HepG2 (cell line): Measurements from ENCODE around the gene PLCB1. TPM values are rescaled to one million over a fixed set of nuclear protein-coding genes. Genes with fewer than 3 reads are reported as not detected.

ENCODE experiments used
- LCORL ChIP-seq, 2 experiments: fragments of 450-650 bp in 1 of 2; sonication (generic) in 1 of 2; formaldehyde crosslinking in 1 of 2; IDR thresholded peaks; 2 replicates each; pipeline versions ENCODE4 v1.5.0 to v1.6.1; 2017 to 2020; ENCODE audit warnings: antibody characterized with exemption in 1 of 2, missing genetic modification reagents in 1 of 2
- PAX8 ChIP-seq: sonication (generic); formaldehyde crosslinking; IDR thresholded peaks from 2 replicates; pipeline ENCODE4 v1.8.0; 2022; ENCODE audit warnings: mild to moderate bottlenecking, missing genetic modification reagents, borderline replicate concordance
- ZNF124 ChIP-seq: sonication (generic); formaldehyde crosslinking; IDR thresholded peaks from 2 replicates; pipeline ENCODE4 v1.4.0; 2020; ENCODE audit warnings: missing genetic modification reagents
- ZNF430 ChIP-seq: sonication (generic); formaldehyde crosslinking; IDR thresholded peaks from 2 replicates; pipeline ENCODE4 v1.9.0; 2021; ENCODE audit warnings: mild to moderate bottlenecking, missing genetic modification reagents
- ZNF614 ChIP-seq: IDR thresholded peaks from 2 replicates; pipeline ENCODE4 v1.6.1; 2018; ENCODE audit warnings: missing biosample characterization, missing genetic modification reagents, inconsistent platforms, borderline replicate concordance
- polyA plus RNA-seq, 8 experiments: library from polyadenylated mRNA; depleted of rRNA in 3 of 8; stranded (reverse) in 7 of 8; unstranded in 1 of 8; fragments of >200 nt; fragmentation: Illumina TruSeq in 4 of 8; extraction: Trizol in 4 of 8; gene quantifications; 2 replicates each; pipeline versions ENCODE4 v1.2.1 to v1.2.3, GENCODE V29; 2011 to 2016; ENCODE audit warnings: low read depth in 4 of 8, missing spikeins in 1 of 8, mixed read lengths in 1 of 8; ENCODE audit not compliant: insufficient read depth in 1 of 8
- total RNA-seq, 5 experiments: library from RNA; depleted of rRNA; stranded (reverse); fragments of >200 nt; fragmentation: Illumina TruSeq; extraction: Trizol; gene quantifications; 2 replicates each; pipeline ENCODE4 v1.2.3, GENCODE V29; 2016; ENCODE audit warnings: low read depth in 1 of 5
- TF ChIP-seq, protein P1 (sequence below): sonication (generic); formaldehyde crosslinking; IDR thresholded peaks from 2 replicates; pipeline ENCODE4 v1.4.0; 2020; ENCODE audit warnings: missing genetic modification reagents
- TF ChIP-seq, protein P2 (sequence below), 2 experiments: sonication (generic) in 1 of 2; formaldehyde crosslinking in 1 of 2; IDR thresholded peaks; 2 replicates each; pipeline versions ENCODE4 v1.4.0 to v1.6.1; 2018 to 2020; ENCODE audit warnings: missing genetic modification reagents in 2 of 2, borderline replicate concordance in 1 of 2, low read depth in 1 of 2, mild to moderate bottlenecking in 1 of 2, missing biosample characterization in 1 of 2
- TF ChIP-seq, protein P3 (sequence below): sonication (generic); formaldehyde crosslinking; IDR thresholded peaks from 2 replicates; pipeline ENCODE4 v1.4.0; 2020; ENCODE audit warnings: missing genetic modification reagents; ENCODE audit errors: not compliant biosample characterization
- TF ChIP-seq, protein P4 (sequence below): sonication (generic); formaldehyde crosslinking; IDR thresholded peaks from 2 replicates; pipeline ENCODE4 v1.5.0; 2020; ENCODE audit warnings: mild to moderate bottlenecking, missing genetic modification reagents
- TF ChIP-seq, protein P5 (sequence below): sonication (generic); formaldehyde crosslinking; IDR thresholded peaks from 2 replicates; pipeline ENCODE4 v1.8.0; 2022; ENCODE audit warnings: mild to moderate bottlenecking, missing genetic modification reagents, moderate library complexity
- TF ChIP-seq, protein P6 (sequence below): sonication (generic); formaldehyde crosslinking; IDR thresholded peaks from 2 replicates; pipeline ENCODE4 v1.5.1; 2020; ENCODE audit warnings: mild to moderate bottlenecking, moderate library complexity, missing genetic modification reagents

The PLCB1 gene
- total and polyA plus RNA-seq, 2 of the 13 experiments (the other 11 are each of a cell fraction or from before 2014, with no cell fraction given): 42.4 to 55.9 TPM

DNA sequence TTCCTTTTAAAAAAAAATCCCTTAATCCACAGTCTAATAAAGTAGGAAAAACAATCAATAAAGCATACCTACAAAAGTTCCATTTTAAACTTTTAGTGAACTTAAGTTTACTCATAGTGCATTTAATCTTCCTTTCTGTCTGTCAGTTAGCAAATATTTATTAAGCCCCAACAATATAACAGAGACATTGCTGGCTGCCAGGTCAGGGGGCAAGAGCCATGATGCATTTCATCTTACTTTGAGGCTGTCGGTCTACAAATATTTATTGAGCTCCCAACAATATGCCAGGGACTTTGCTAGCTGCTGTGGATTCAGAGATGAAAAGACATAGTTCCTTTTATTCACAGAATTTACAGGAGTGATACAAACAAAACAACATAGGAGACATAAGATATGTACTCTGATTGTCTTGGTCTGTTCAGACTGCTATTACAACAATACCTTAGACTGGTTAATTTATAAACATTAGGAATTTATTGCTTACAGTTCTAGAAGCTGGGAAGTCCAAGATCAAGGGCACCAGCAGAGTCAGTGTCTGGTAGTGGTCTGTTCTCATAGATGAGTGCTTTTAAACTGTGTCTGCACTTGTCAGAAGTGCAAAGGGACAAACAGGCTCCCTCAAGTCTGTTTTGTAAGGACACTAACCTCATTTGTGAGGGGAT is 118.6 kb downstream of the PLCB1 start (continued):
- TF ChIP-seq, protein P1, sequence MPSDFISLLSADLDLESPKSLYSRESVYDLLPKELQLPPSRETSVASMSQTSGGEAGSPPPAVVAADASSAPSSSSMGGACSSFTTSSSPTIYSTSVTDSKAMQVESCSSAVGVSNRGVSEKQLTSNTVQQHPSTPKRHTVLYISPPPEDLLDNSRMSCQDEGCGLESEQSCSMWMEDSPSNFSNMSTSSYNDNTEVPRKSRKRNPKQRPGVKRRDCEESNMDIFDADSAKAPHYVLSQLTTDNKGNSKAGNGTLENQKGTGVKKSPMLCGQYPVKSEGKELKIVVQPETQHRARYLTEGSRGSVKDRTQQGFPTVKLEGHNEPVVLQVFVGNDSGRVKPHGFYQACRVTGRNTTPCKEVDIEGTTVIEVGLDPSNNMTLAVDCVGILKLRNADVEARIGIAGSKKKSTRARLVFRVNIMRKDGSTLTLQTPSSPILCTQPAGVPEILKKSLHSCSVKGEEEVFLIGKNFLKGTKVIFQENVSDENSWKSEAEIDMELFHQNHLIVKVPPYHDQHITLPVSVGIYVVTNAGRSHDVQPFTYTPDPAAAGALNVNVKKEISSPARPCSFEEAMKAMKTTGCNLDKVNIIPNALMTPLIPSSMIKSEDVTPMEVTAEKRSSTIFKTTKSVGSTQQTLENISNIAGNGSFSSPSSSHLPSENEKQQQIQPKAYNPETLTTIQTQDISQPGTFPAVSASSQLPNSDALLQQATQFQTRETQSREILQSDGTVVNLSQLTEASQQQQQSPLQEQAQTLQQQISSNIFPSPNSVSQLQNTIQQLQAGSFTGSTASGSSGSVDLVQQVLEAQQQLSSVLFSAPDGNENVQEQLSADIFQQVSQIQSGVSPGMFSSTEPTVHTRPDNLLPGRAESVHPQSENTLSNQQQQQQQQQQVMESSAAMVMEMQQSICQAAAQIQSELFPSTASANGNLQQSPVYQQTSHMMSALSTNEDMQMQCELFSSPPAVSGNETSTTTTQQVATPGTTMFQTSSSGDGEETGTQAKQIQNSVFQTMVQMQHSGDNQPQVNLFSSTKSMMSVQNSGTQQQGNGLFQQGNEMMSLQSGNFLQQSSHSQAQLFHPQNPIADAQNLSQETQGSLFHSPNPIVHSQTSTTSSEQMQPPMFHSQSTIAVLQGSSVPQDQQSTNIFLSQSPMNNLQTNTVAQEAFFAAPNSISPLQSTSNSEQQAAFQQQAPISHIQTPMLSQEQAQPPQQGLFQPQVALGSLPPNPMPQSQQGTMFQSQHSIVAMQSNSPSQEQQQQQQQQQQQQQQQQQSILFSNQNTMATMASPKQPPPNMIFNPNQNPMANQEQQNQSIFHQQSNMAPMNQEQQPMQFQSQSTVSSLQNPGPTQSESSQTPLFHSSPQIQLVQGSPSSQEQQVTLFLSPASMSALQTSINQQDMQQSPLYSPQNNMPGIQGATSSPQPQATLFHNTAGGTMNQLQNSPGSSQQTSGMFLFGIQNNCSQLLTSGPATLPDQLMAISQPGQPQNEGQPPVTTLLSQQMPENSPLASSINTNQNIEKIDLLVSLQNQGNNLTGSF (CRISPR knock-in tag): no peak
- TF ChIP-seq ZNF614: peak; percentile 88; the same call in 1 of the 2 replicates
- TF ChIP-seq, protein P2, sequence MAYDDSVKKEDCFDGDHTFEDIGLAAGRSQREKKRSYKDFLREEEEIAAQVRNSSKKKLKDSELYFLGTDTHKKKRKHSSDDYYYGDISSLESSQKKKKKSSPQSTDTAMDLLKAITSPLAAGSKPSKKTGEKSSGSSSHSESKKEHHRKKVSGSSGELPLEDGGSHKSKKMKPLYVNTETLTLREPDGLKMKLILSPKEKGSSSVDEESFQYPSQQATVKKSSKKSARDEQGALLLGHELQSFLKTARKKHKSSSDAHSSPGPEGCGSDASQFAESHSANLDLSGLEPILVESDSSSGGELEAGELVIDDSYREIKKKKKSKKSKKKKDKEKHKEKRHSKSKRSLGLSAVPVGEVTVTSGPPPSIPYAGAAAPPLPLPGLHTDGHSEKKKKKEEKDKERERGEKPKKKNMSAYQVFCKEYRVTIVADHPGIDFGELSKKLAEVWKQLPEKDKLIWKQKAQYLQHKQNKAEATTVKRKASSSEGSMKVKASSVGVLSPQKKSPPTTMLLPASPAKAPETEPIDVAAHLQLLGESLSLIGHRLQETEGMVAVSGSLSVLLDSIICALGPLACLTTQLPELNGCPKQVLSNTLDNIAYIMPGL (CRISPR knock-in tag; IDR thresholded peaks at IDR 0.05; ENCODE audit: borderline replicate concordance in 1 of 2, low read depth in 1 of 2): peak in 1 of 2 experiments; percentile 73; a peak in 1 of 4 replicates
- TF ChIP-seq, protein P3, sequence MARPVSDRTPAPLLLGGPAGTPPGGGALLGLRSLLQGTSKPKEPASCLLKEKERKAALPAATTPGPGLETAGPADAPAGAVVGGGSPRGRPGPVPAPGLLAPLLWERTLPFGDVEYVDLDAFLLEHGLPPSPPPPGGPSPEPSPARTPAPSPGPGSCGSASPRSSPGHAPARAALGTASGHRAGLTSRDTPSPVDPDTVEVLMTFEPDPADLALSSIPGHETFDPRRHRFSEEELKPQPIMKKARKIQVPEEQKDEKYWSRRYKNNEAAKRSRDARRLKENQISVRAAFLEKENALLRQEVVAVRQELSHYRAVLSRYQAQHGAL (CRISPR knock-in tag): no peak
- peak; percentile 60; the same call in 1 of the 2 replicates for TF ChIP-seq ZNF430 (CRISPR knock-in tag)
- TF ChIP-seq PAX8 (CRISPR knock-in tag): no peak
- TF ChIP-seq, protein P4, sequence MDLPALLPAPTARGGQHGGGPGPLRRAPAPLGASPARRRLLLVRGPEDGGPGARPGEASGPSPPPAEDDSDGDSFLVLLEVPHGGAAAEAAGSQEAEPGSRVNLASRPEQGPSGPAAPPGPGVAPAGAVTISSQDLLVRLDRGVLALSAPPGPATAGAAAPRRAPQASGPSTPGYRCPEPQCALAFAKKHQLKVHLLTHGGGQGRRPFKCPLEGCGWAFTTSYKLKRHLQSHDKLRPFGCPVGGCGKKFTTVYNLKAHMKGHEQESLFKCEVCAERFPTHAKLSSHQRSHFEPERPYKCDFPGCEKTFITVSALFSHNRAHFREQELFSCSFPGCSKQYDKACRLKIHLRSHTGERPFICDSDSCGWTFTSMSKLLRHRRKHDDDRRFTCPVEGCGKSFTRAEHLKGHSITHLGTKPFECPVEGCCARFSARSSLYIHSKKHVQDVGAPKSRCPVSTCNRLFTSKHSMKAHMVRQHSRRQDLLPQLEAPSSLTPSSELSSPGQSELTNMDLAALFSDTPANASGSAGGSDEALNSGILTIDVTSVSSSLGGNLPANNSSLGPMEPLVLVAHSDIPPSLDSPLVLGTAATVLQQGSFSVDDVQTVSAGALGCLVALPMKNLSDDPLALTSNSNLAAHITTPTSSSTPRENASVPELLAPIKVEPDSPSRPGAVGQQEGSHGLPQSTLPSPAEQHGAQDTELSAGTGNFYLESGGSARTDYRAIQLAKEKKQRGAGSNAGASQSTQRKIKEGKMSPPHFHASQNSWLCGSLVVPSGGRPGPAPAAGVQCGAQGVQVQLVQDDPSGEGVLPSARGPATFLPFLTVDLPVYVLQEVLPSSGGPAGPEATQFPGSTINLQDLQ (CRISPR knock-in tag): no peak
- TF ChIP-seq LCORL (IDR thresholded peaks at IDR 0.05): no peak
- peak; percentile 68 for TF ChIP-seq LCORL (CRISPR knock-in tag; IDR thresholded peaks at IDR 0.05)
- TF ChIP-seq, protein P5, sequence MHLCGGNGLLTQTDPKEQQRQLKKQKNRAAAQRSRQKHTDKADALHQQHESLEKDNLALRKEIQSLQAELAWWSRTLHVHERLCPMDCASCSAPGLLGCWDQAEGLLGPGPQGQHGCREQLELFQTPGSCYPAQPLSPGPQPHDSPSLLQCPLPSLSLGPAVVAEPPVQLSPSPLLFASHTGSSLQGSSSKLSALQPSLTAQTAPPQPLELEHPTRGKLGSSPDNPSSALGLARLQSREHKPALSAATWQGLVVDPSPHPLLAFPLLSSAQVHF (CRISPR knock-in tag): no peak
- peak; percentile 85; the same call in 1 of the 2 replicates for TF ChIP-seq ZNF124 (CRISPR knock-in tag)
- TF ChIP-seq, protein P6, sequence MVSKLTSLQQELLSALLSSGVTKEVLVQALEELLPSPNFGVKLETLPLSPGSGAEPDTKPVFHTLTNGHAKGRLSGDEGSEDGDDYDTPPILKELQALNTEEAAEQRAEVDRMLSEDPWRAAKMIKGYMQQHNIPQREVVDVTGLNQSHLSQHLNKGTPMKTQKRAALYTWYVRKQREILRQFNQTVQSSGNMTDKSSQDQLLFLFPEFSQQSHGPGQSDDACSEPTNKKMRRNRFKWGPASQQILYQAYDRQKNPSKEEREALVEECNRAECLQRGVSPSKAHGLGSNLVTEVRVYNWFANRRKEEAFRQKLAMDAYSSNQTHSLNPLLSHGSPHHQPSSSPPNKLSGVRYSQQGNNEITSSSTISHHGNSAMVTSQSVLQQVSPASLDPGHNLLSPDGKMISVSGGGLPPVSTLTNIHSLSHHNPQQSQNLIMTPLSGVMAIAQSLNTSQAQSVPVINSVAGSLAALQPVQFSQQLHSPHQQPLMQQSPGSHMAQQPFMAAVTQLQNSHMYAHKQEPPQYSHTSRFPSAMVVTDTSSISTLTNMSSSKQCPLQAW (CRISPR knock-in tag): peak; percentile 71
